Fibroblast of lung (primary cell): ENCODE results near the gene SLFN14. TPM values are rescaled to one million over a fixed set of nuclear protein-coding genes. Genes with fewer than 3 reads are reported as not detected.

ENCODE experiments used
- DNase-seq, 2 donors: peaks; one replicate each; pipeline versions ENCODE4 v3.0.0 to v3.0.0-alpha.2; 2010; ENCODE audit warnings: low read depth in 2 of 2
- H2AFZ ChIP-seq: 2 replicates; pipeline ENCODE4 v1.5.1; 2012; ENCODE audit warnings: low read length, control low read depth, inconsistent platforms
- H3K27ac ChIP-seq: 2 replicates; pipeline ENCODE4 v1.5.1; 2011; ENCODE audit warnings: low read length, control low read depth; ENCODE audit not compliant: insufficient read depth
- H3K27me3 ChIP-seq: 2 replicates; pipeline ENCODE4 v1.5.1; 2011; ENCODE audit warnings: mild to moderate bottlenecking, low read length; ENCODE audit not compliant: control insufficient read depth, insufficient read depth
- H3K36me3 ChIP-seq: 2 replicates; pipeline ENCODE4 v1.5.1; 2011; ENCODE audit warnings: low read length; ENCODE audit not compliant: control insufficient read depth, insufficient read depth
- H3K4me1 ChIP-seq: 2 replicates; pipeline ENCODE4 v1.5.1; 2011; ENCODE audit warnings: low read length; ENCODE audit not compliant: control insufficient read depth, insufficient read depth; ENCODE audit errors: extremely low read depth
- H3K4me2 ChIP-seq: 2 replicates; pipeline ENCODE4 v1.5.1; 2011; ENCODE audit warnings: low read length, control low read depth; ENCODE audit not compliant: insufficient read depth; ENCODE audit errors: extremely low read depth
- H3K4me3 ChIP-seq, 4 experiments: fragments of 200-600 bp in 1 of 4; sonication (generic) in 1 of 4; replicated peaks in 1 of 4; 2 replicates each; pipeline ENCODE4 v1.5.1; 2011 to 2016; ENCODE audit warnings: low read length in 4 of 4, low read depth in 3 of 4, mild to moderate bottlenecking in 3 of 4, control low read depth in 2 of 4, inconsistent platforms in 1 of 4, mixed read lengths in 1 of 4; ENCODE audit not compliant: insufficient read depth in 1 of 4; ENCODE audit errors: control extremely low read depth in 1 of 4
- H3K79me2 ChIP-seq: 2 replicates; pipeline ENCODE4 v1.5.1; 2012; ENCODE audit warnings: mild to moderate bottlenecking, low read length, inconsistent platforms; ENCODE audit not compliant: control insufficient read depth, insufficient read depth
- H3K9ac ChIP-seq: 2 replicates; pipeline ENCODE4 v1.5.1; 2011; ENCODE audit warnings: mild to moderate bottlenecking, low read length, control low read depth; ENCODE audit not compliant: insufficient read depth
- H3K9me3 ChIP-seq: 2 replicates; pipeline ENCODE4 v1.5.1; 2012; ENCODE audit warnings: low read depth, low read length; ENCODE audit not compliant: control insufficient read depth, insufficient read depth
- H4K20me1 ChIP-seq: 2 replicates; pipeline ENCODE4 v1.5.1; 2011; ENCODE audit warnings: low read length; ENCODE audit not compliant: control insufficient read depth, insufficient read depth; ENCODE audit errors: extremely low read depth
- CTCF ChIP-seq, 2 donors: IDR thresholded peaks in 1 of 2; conservative IDR thresholded peaks in 1 of 2; 1 replicate in 1 of 2; 2 replicates in 1 of 2; pipeline ENCODE4 v1.5.1; 2011 to 2012; ENCODE audit warnings: low read length in 2 of 2, control low read depth in 1 of 2, inconsistent platforms in 1 of 2, low read depth in 1 of 2, mild to moderate bottlenecking in 1 of 2
- EZH2 ChIP-seq: IDR thresholded peaks from 2 replicates; pipeline ENCODE4 v1.5.1; 2012; ENCODE audit warnings: low read length, control low read depth, mild to moderate bottlenecking; ENCODE audit errors: missing control alignments
- polyA plus RNA-seq, 2 donors: library from polyadenylated mRNA; depleted of rRNA in 1 of 2; stranded (reverse) in 1 of 2; unstranded in 1 of 2; fragments of >200 nt; gene quantifications; 2 replicates each; pipeline ENCODE4 v1.2.1, GENCODE V29; 2011 to 2012; ENCODE audit warnings: missing spikeins in 1 of 2
- total RNA-seq: library from RNA; depleted of rRNA; stranded (reverse); fragments of >200 nt; gene quantifications from 2 replicates; pipeline ENCODE4 v1.2.1, GENCODE V29; 2014

SLFN14 gene
- total and polyA plus RNA-seq, 2 donors (not counting 1 experiment from before 2014, with no cell fraction given): not detected

DNA sequence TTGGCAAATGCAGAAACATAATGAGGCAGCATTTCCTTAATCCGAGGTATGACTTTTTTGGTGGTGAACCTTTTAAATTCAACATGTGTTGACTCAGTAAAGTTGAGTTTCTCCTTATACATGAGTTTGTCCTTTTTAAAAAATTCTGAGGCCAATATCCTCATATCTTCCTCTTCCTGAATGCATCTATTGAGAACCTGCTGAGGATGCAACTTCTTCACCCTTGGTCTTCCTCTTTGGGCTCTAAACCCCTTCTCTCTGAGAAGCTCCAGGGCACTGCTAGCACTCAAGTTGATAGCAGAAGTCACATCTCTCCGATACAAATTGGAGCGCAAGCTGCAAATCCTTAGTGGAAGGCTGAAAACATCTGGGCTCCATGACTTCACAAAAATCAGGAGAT lies 3.3 kb downstream of the SLFN14 start:
- Histone ChIP-seq H3K36me3 (no peaks in the 10 kb centered on the region), H3K27ac (no peak overlapping the region), H4K20me1 (no peaks in the 10 kb centered on the region), H3K9ac (no peak overlapping the region), H3K9me3 (no peaks in the 10 kb centered on the region), H2AFZ (no peak overlapping the region), H3K27me3 (peaks cover 14% of the 10 kb centered on the region), H3K4me2 (no peak overlapping the region), H3K79me2 (no peaks in the 10 kb centered on the region), H3K4me1 (no peaks in the 10 kb centered on the region), H3K4me3 (no peak overlapping the region)
- TF ChIP-seq CTCF (conservative IDR thresholded peaks at IDR 0.05 in 1 of 2, IDR thresholded peaks at IDR 0.05 in 1 of 2; ENCODE audit: low read depth in 1 of 2, low read length in 2 of 2): no peak
- no peak for TF ChIP-seq EZH2
- DNase-seq: no peak

- Histone ChIP-seq H3K4me3 (no peak overlapping the region), H3K36me3 (no peaks in the 10 kb centered on the region), H3K27ac (no peak overlapping the region), H3K4me1 (no peaks in the 10 kb centered on the region), H3K9me3 (no peaks in the 10 kb centered on the region), H3K4me2 (no peak overlapping the region), H3K79me2 (no peaks in the 10 kb centered on the region), H2AFZ (no peak overlapping the region), H3K9ac (no peak overlapping the region), H3K27me3 (peaks cover 14% of the 10 kb centered on the region), H4K20me1 (no peaks in the 10 kb centered on the region)
- no peak for DNase-seq
- TF ChIP-seq EZH2: no peak
- TF ChIP-seq CTCF (conservative IDR thresholded peaks at IDR 0.05 in 1 of 2, IDR thresholded peaks at IDR 0.05 in 1 of 2; ENCODE audit: low read depth in 1 of 2, low read length in 2 of 2): peak in 1 of 2 donors; percentile 17
Observed at GRCh38 chr17:35555691-35556090, 4.9 kb downstream of the SLFN14 start.

GRCh38 chr17:35554668-35555067 lies 6.0 kb downstream of the SLFN14 start:
- no peaks in the 10 kb centered on the region for H3K9me3 ChIP-seq
- no peaks in the 10 kb centered on the region for H3K4me1 ChIP-seq
- H2AFZ ChIP-seq: no peak overlapping the region
- no peaks in the 10 kb centered on the region for H3K79me2 ChIP-seq
- no peak overlapping the region for H3K9ac ChIP-seq
- DNase-seq: no peak
- H3K27me3 ChIP-seq: peaks cover 18% of the 10 kb centered on the region
- no peak overlapping the region for H3K4me2 ChIP-seq
- H3K27ac ChIP-seq: no peak overlapping the region
- H4K20me1 ChIP-seq: no peaks in the 10 kb centered on the region
- TF ChIP-seq EZH2: no peak
- no peak for TF ChIP-seq CTCF (conservative IDR thresholded peaks at IDR 0.05 in 1 of 2, IDR thresholded peaks at IDR 0.05 in 1 of 2; ENCODE audit: low read depth in 1 of 2, low read length in 2 of 2)
- H3K4me3 ChIP-seq: no peak overlapping the region
- H3K36me3 ChIP-seq: no peaks in the 10 kb centered on the region
